ENCODE results near the gene LRP10. TPM values are rescaled to one million over a fixed set of nuclear protein-coding genes. Genes with fewer than 3 reads are reported as not detected.
A peak's percentile ranks its signal among the peaks of the same experiment; 100 is the strongest.
"Not testable (repeated sequence)": the region's sequence is repeated elsewhere in the genome, so short reads cannot be mapped to it uniquely, and the experiment has no call there.

The LRP10 gene
- total RNA-seq, 1 donor from 2014 or later, result 124 TPM

DNA sequence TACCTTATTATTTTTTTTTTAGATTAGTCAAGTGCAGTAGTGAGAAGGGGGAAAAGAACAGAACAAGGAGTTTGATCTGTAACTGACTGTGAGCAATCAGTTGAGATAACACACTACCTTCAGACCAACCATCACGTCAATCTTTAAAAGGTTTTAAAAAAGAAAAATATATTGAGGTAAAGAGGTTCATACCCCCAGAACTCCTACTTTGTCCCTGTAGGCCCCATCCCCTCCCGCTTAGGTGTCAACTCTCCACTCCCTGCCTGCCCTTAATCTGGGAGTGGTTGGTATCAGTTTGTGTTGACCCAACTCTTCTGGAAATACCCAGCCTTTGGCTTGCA lies 19.0 kb upstream of the LRP10 start:
- DNase-seq (ENCODE audit: low read depth), result no peak
- H3K36me3 ChIP-seq (ENCODE audit: control insufficient read depth, insufficient read depth, low read length), result no peaks in the 10 kb centered on the region
- H3K27me3 ChIP-seq (ENCODE audit: control insufficient read depth, insufficient read depth, low read length), result no peaks in the 10 kb centered on the region
- no peak overlapping the region for H3K4me3 ChIP-seq (ENCODE audit: low read depth, low read length)
- TF ChIP-seq, protein P1, sequence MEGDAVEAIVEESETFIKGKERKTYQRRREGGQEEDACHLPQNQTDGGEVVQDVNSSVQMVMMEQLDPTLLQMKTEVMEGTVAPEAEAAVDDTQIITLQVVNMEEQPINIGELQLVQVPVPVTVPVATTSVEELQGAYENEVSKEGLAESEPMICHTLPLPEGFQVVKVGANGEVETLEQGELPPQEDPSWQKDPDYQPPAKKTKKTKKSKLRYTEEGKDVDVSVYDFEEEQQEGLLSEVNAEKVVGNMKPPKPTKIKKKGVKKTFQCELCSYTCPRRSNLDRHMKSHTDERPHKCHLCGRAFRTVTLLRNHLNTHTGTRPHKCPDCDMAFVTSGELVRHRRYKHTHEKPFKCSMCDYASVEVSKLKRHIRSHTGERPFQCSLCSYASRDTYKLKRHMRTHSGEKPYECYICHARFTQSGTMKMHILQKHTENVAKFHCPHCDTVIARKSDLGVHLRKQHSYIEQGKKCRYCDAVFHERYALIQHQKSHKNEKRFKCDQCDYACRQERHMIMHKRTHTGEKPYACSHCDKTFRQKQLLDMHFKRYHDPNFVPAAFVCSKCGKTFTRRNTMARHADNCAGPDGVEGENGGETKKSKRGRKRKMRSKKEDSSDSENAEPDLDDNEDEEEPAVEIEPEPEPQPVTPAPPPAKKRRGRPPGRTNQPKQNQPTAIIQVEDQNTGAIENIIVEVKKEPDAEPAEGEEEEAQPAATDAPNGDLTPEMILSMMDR (IDR thresholded peaks at IDR 0.05; ENCODE audit: insufficient read depth, low read length, poor library complexity, severe bottlenecking), result no peak

DNA sequence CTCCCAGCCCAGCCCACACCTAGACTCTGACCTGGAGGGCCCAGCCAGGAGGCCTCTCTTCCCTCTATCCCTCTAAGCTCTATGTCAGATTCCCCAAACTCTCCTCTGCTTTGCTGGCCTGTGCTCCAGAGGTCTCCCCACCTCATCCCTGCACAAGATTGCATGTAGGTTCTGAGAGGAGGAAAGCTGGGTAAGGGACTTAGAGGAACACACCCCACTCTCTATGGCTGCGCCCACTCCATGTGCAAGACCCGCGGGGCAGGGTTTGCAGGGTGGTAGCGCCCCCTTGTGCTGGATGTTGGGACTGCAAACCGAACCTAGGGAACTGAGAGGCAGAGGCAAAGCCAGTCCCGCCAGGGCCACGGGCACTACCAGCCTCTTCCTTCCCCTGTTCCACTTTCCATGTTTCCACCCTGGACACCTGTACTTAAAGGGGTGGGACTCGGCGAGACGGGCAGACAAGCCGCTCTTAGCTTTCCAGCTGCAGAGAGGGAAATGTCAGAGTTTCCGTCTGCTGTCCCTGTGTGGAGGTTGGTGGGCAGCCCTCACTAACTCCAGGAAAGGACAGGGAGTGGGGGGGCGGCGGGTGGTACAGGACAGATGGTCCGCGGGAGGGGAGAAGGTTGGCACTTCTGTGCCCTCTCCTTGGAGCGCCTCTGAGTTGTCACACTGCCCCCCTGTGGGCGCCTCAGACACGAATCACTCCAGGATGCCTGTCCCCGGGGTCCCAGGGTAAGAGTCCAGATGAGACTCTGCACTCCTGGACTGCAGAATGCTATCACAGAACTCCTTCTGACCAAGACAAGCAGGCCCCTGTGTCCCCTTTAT lies 18.4 kb upstream of the LRP10 start:
- no peak for DNase-seq (ENCODE audit: low read depth)
- TF ChIP-seq, protein P1 (IDR thresholded peaks at IDR 0.05; ENCODE audit: insufficient read depth, low read length, poor library complexity, severe bottlenecking), result peak; percentile 94
- H3K4me3 ChIP-seq (ENCODE audit: low read depth, low read length), result peak overlapping the region; percentile 23
- no peaks in the 10 kb centered on the region for H3K36me3 ChIP-seq (ENCODE audit: control insufficient read depth, insufficient read depth, low read length)
- no peaks in the 10 kb centered on the region for H3K27me3 ChIP-seq (ENCODE audit: control insufficient read depth, insufficient read depth, low read length)

DNA sequence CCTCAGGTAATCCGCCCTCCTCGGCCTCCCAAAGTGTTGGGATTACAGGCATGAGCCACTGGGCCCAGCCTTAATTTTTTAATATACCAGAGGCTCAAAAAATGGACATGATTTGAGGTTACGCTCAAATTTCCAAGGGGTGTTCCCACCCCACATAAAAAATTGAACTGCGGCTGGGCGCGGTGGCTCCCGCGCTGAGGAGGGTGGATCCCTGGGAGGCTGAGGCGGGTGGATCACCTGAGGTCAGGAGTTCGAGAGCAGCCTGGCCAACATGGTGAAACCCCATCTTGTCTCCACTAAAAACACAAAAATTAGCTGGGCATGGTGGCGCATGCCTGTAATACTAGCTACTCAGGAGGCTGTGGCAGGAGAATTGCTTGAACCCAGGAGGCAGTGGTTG lies 17.2 kb upstream of the LRP10 start:
- H3K27me3 ChIP-seq (ENCODE audit: control insufficient read depth, insufficient read depth, low read length); H3K4me3 ChIP-seq (ENCODE audit: low read depth, low read length); DNase-seq (ENCODE audit: low read depth); H3K36me3 ChIP-seq (ENCODE audit: control insufficient read depth, insufficient read depth, low read length): not testable (repeated sequence)

- no peaks in the 10 kb centered on the region for H3K27me3 ChIP-seq (ENCODE audit: control insufficient read depth, insufficient read depth, low read length)
- no peak for DNase-seq (ENCODE audit: low read depth)
- no peak overlapping the region for H3K4me3 ChIP-seq (ENCODE audit: low read depth, low read length)
- H3K36me3 ChIP-seq (ENCODE audit: control insufficient read depth, insufficient read depth, low read length), result no peaks in the 10 kb centered on the region
- TF ChIP-seq, protein P1 (IDR thresholded peaks at IDR 0.05; ENCODE audit: insufficient read depth, low read length, poor library complexity, severe bottlenecking), result no peak
These were observed 16.4 kb upstream of the LRP10 start for GRCh38 chr14:22854963-22855724.

GRCh38 chr14:22856428-22856827 lies 15.1 kb upstream of the LRP10 start:
- Histone ChIP-seq H3K4me3 (ENCODE audit: low read depth, low read length) (no peak overlapping the region), H3K27me3 (ENCODE audit: control insufficient read depth, insufficient read depth, low read length) (no peaks in the 10 kb centered on the region), H3K36me3 (ENCODE audit: control insufficient read depth, insufficient read depth, low read length) (no peaks in the 10 kb centered on the region)
- DNase-seq (ENCODE audit: low read depth), result no peak
- TF ChIP-seq, protein P1 (IDR thresholded peaks at IDR 0.05; ENCODE audit: insufficient read depth, low read length, poor library complexity, severe bottlenecking), result no peak

DNA sequence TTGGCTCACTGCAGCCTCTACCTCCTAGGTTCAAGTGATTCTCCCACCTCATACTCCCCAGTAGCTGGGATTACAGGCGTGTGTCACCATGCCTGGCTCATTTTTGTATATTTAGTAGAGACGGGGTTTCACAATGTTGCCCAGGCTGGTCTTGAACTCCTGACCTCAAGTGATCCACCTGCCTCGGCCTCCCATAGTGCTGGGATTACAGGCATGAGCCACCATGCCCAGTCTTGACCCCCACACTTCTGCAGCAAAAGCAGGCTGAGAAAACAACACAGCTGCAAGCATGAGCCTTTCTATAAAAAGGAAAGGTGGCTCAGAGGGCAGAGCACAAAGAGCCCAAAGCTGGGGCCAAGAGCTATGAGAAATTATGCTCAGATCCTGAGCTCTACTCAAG lies 11.2 kb upstream of the LRP10 start:
- not testable (repeated sequence) for DNase-seq (ENCODE audit: low read depth); H3K27me3 ChIP-seq (ENCODE audit: control insufficient read depth, insufficient read depth, low read length); H3K4me3 ChIP-seq (ENCODE audit: low read depth, low read length); H3K36me3 ChIP-seq (ENCODE audit: control insufficient read depth, insufficient read depth, low read length)
